Prostate gland (tissue), 2 donors: Measurements from ENCODE around the gene AGR2. TPM values are rescaled to one million over a fixed set of nuclear protein-coding genes. Genes with fewer than 3 reads are reported as not detected.

ENCODE experiments used
- DNase-seq: peaks from one replicate; pipeline ENCODE4 v3.0.0-alpha.2; 2019; ENCODE audit warnings: low spot score
- H3K27ac ChIP-seq, 2 donors: fragments of 200-600 bp; sonication (generic); 2 replicates each; pipeline ENCODE4 v1.5.1; 2017 to 2019
- H3K27me3 ChIP-seq: fragments of 200-600 bp; sonication (generic); replicated peaks from 2 replicates; pipeline ENCODE4 v1.5.1; 2019; ENCODE audit not compliant: insufficient read depth
- H3K36me3 ChIP-seq, 2 donors: fragments of 200-600 bp; sonication (generic); 1 replicate in 1 of 2; 2 replicates in 1 of 2; pipeline versions ENCODE4 v1.5.1 to v1.8.1; 2017 to 2019
- H3K4me1 ChIP-seq: fragments of 200-600 bp; sonication (generic); replicated peaks from 2 replicates; pipeline ENCODE4 v1.5.1; 2019
- H3K4me3 ChIP-seq, 2 donors: fragments of 200-600 bp; sonication (generic); 2 replicates each; pipeline ENCODE4 v1.5.1; 2017 to 2019
- H3K9me3 ChIP-seq: fragments of 200-600 bp; sonication (generic); 2 replicates; pipeline ENCODE4 v1.5.1; 2017
- POLR2A ChIP-seq: fragments of 450-650 bp; IDR thresholded peaks from one replicate; pipeline ENCODE4 v1.6.1; 2016; ENCODE audit warnings: antibody characterized with exemption, mild to moderate bottlenecking
- POLR2AphosphoS5 ChIP-seq: sonication (generic); formaldehyde crosslinking; IDR thresholded peaks from one replicate; pipeline ENCODE4 v1.6.1; 2017; ENCODE audit warnings: antibody characterized with exemption
- WGBS: methylation state at CpG from one replicate; pipeline ENCODE4 v1.1.5; 2018; 5-methylcytosine and 5-hydroxymethylcytosine counted together
- intact Hi-C: fragments of 100-400 bp; cut with DNase I; formaldehyde crosslinking; loops from one replicate; pipeline ENCODE4 v1.14.2; 2022
- total RNA-seq, 2 donors: library from RNA; depleted of rRNA; stranded (reverse); fragments of >200 nt; gene quantifications; one replicate each; pipeline ENCODE4 v1.1.0, GENCODE V29; 2016
- TF ChIP-seq, protein P1 (sequence below), 4 experiments: fragments of 200-600 bp in 2 of 4; fragments of 450-650 bp in 2 of 4; sonication (generic) in 2 of 4; IDR thresholded peaks; 1 replicate in 3 of 4; 2 replicates in 1 of 4; pipeline ENCODE4 v1.5.1; 2016 to 2019; ENCODE audit warnings: antibody characterized with exemption in 4 of 4, mild to moderate bottlenecking in 2 of 4, moderate library complexity in 2 of 4

The AGR2 gene
- total RNA-seq, 2 donors from 2014 or later = 74.6 to 290 TPM

DNA sequence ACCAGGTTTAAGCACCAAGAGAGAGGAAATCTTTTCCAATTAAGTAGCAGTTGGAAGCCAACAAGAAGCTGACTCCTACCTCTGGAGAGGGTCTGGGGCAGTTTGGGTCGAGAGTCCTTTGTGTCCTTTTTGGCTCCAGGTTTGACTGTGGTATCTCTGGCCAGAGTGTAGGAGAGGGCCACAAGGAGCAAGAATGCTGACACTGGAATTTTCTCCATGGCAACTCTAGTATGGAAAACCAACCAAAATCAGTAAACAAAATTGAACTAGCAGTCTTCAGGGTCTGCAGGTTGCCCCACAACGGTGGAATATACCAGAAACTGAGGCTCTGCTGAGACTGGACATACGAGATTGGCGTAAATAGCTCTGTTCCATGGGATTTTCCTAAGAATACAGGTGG lies 3.2 kb downstream of the AGR2 start:
- WGBS = 91% methylated on average over 4 of the region's 4 CpGs
- H3K27ac ChIP-seq = no peak overlapping the region
- H3K27me3 ChIP-seq = no peaks in the 10 kb centered on the region
- H3K36me3 ChIP-seq = no peaks in the 10 kb centered on the region
- intact Hi-C loops = loop anchor here (10.0 kb wide), 1 partner anchor 113 kb away; no protein-coding TSS in a partner anchor
- DNase-seq = no peak
- H3K4me1 ChIP-seq = no peaks in the 10 kb centered on the region
- no peaks in the 10 kb centered on the region for H3K9me3 ChIP-seq
- H3K4me3 ChIP-seq = no peak overlapping the region
- TF ChIP-seq POLR2AphosphoS5 (no peak), POLR2A (no peak)
- TF ChIP-seq, protein P1, sequence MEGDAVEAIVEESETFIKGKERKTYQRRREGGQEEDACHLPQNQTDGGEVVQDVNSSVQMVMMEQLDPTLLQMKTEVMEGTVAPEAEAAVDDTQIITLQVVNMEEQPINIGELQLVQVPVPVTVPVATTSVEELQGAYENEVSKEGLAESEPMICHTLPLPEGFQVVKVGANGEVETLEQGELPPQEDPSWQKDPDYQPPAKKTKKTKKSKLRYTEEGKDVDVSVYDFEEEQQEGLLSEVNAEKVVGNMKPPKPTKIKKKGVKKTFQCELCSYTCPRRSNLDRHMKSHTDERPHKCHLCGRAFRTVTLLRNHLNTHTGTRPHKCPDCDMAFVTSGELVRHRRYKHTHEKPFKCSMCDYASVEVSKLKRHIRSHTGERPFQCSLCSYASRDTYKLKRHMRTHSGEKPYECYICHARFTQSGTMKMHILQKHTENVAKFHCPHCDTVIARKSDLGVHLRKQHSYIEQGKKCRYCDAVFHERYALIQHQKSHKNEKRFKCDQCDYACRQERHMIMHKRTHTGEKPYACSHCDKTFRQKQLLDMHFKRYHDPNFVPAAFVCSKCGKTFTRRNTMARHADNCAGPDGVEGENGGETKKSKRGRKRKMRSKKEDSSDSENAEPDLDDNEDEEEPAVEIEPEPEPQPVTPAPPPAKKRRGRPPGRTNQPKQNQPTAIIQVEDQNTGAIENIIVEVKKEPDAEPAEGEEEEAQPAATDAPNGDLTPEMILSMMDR (IDR thresholded peaks at IDR 0.05) = no peak

DNA sequence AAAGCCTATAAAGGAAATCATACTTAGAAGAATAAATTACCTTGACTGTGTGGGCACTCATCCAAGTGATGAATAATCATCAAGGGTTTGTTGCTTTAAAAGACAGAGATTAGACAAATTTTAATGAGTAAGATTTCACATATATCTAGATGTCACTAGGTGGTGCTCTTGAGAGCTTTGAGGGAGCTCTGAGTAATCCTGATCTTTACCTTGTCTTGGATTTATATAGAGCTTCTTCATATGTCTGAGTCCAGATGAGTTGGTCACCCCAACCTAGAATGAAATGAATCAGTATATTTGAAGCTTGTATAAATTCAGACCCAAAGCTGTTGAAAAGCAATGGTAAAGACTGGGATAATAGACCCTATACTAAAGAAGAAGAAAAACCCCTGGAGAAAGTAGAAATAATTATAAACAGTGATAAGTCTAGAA lies 3.7 kb downstream of the AGR2 start:
- H3K27me3 ChIP-seq = no peaks in the 10 kb centered on the region
- DNase-seq = no peak
- intact Hi-C loops = loop anchor here (10.0 kb wide), 1 partner anchor 114 kb away; no protein-coding TSS in a partner anchor
- no peak for TF ChIP-seq POLR2AphosphoS5
- TF ChIP-seq, protein P1 (IDR thresholded peaks at IDR 0.05) = peak in 3 of 4 experiments; percentile 21 to 63 (median 49)
- H3K4me1 ChIP-seq = no peaks in the 10 kb centered on the region
- no peaks in the 10 kb centered on the region for H3K36me3 ChIP-seq
- H3K9me3 ChIP-seq = no peaks in the 10 kb centered on the region
- no peak overlapping the region for H3K4me3 ChIP-seq
- H3K27ac ChIP-seq = no peak overlapping the region

DNA sequence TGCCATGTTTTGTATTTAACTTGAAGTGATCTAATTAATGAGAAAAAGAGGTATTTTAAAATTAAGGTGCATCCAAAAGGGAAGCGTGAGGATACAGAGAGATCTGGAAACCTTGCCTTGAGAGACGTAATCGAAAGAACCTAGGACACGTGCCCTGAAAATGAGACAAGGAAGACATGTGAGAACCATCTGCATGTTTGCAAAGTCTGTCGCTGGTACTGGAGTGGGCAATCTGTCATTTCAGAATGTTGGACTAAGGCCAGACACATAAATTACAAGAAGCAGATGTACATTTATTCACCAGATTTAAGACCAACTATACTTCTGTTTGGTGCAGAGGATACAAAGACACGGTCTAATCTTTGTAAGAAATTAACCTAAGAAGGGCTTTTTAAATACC lies 9.2 kb downstream of the AGR2 start:
- Histone ChIP-seq H3K27me3 (no peaks in the 10 kb centered on the region), H3K9me3 (no peaks in the 10 kb centered on the region), H3K27ac (no peak overlapping the region), H3K36me3 (no peaks in the 10 kb centered on the region), H3K4me1 (no peaks in the 10 kb centered on the region), H3K4me3 (no peak overlapping the region)
- intact Hi-C loops = no loop called here
- TF ChIP-seq, protein P1 (IDR thresholded peaks at IDR 0.05) = no peak
- TF ChIP-seq POLR2A (no peak), POLR2AphosphoS5 (no peak)
- DNase-seq = no peak
- whole genome bisulfite sequencing = 30% methylated on average over 6 of the region's 6 CpGs

DNA sequence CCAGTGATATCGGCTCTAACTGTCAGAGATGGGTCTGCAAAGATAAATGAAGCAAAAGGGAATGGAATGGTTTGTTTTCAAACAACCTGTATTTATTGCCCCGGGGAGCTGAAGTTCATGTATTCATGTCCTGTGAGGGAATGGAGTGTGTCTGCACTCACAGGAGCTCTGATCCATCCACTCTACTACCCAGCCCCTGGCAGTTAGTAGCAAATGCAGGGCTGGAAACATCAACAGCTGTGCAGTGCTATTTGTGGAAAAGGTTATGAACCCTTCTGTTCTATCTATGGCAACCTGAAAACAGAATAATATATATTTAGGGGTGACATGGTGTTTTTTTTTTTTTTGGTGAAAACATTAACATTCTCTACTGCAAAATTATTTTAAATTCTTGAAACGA lies 9.8 kb downstream of the AGR2 start:
- H3K4me1 ChIP-seq = no peaks in the 10 kb centered on the region
- H3K9me3 ChIP-seq = no peaks in the 10 kb centered on the region
- H3K36me3 ChIP-seq = no peaks in the 10 kb centered on the region
- no peak overlapping the region for H3K4me3 ChIP-seq
- 65% methylated on average over 3 of the region's 3 CpGs for WGBS
- TF ChIP-seq, protein P1 (IDR thresholded peaks at IDR 0.05) = no peak
- no peak for TF ChIP-seq POLR2A
- TF ChIP-seq POLR2AphosphoS5 = no peak
- no peak for DNase-seq
- intact Hi-C loops = no loop called here
- no peak overlapping the region for H3K27ac ChIP-seq
- no peaks in the 10 kb centered on the region for H3K27me3 ChIP-seq

DNA sequence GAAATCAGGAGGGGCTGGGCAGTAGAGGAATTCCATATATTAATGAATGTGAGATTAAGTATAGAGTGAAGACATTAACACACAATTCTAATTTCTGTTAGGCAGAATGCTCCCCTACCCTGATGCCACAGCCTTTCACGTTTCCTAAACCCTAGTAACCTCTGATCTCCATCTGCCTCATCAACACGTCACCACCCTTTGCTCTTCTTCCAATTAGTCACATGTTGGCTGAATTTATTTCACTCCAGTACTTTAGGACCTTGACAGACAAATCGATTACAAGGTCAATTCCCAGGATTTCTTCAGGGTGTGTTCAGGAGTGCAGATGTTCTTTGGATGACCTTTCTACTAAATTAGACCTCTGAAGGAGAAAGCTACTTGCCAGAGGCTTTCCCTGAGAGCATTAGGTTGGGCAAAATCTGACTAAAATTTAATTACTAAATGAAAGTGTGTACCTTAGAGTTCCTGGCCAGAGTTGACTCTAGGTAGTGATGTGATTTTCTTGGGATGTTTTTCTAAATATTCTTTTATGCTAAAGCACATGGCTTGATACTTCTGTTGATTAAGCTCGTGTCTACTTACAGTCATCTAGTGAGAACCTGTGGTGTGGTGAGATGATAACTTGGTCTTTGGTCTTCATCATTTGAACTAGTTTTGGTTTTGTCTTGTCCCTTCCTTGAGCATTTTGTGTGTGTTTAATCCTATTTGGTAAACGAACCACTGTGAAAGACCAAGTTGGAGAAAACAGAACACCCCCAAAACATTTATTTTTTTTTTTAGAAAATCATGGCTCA lies 12.7 kb downstream of the AGR2 start:
- 75% methylated on average over 5 of the region's 5 CpGs for WGBS
- Histone ChIP-seq H3K9me3 (no peaks in the 10 kb centered on the region), H3K4me1 (no peaks in the 10 kb centered on the region), H3K4me3 (no peak overlapping the region), H3K27me3 (no peaks in the 10 kb centered on the region), H3K36me3 (no peaks in the 10 kb centered on the region), H3K27ac (no peak overlapping the region)
- no peak for DNase-seq
- intact Hi-C loops = no loop called here
- TF ChIP-seq POLR2AphosphoS5 (no peak), POLR2A (no peak)
- TF ChIP-seq, protein P1 (IDR thresholded peaks at IDR 0.05) = no peak
